NB4 (cell line): Measurements from ENCODE around the gene TMPRSS2.

Source experiments
- DNase-seq: peaks from one replicate; pipeline ENCODE4 v3.0.0; 2010; ENCODE audit warnings: low read depth
- H3K4me3 ChIP-seq: one replicate; pipeline ENCODE4 v1.5.1; 2011; ENCODE audit warnings: mild to moderate bottlenecking, low read depth, low read length, moderate library complexity
- CTCF ChIP-seq: IDR thresholded peaks from one replicate; pipeline ENCODE4 v1.5.1; 2012; ENCODE audit warnings: low read depth, low read length
- MAX ChIP-seq: IDR thresholded peaks from 2 replicates; pipeline ENCODE4 v1.6.1; 2011; ENCODE audit warnings: low read depth, low read length
- MYC ChIP-seq: IDR thresholded peaks from 2 replicates; pipeline ENCODE4 v1.6.1; 2011; ENCODE audit warnings: low read depth, low read length
- POLR2A ChIP-seq: IDR thresholded peaks from 2 replicates; pipeline ENCODE4 v1.6.1; 2011; ENCODE audit warnings: mild to moderate bottlenecking; ENCODE audit not compliant: insufficient read length; ENCODE audit errors: extremely low read depth

Gene TMPRSS2

GRCh38 chr21:41506005-41506594, 1.9 kb downstream of the TMPRSS2 start:
- no peak overlapping the region for H3K4me3 ChIP-seq
- no peak for DNase-seq
- TF ChIP-seq POLR2A (no peak), MYC (no peak), CTCF (no peak), MAX (no peak)

DNA sequence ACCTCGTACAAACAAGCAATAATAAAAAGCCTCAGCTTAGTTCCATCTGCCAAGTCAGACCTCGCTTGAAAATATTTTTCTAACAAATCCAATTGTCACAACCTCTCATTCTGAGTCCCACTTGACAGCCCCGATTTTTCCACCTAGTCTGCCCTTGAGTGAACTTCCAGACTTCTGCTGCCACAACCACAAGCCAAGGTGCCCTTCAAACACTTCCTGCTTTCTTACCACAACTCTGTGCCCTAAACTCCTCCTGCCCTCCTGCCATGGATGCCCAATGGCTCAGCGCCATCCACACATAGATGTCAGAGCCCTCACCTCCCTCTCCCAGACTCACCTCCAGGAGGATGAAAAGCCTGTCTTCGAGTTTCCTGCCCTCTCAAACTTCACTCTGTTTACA, 3.9 kb downstream of the TMPRSS2 start:
- DNase-seq = no peak
- TF ChIP-seq POLR2A = no peak
- no peak for TF ChIP-seq MAX
- TF ChIP-seq MYC = no peak
- TF ChIP-seq CTCF = no peak
- no peak overlapping the region for H3K4me3 ChIP-seq

- TF ChIP-seq CTCF (no peak), POLR2A (no peak), MYC (no peak), MAX (no peak)
- H3K4me3 ChIP-seq = no peak overlapping the region
- no peak for DNase-seq
Measured at GRCh38 chr21:41503331-41503730, 4.6 kb downstream of the TMPRSS2 start.

- no peak overlapping the region for H3K4me3 ChIP-seq
- TF ChIP-seq POLR2A (no peak), CTCF (no peak), MYC (no peak)
- DNase-seq = no peak
Measured at GRCh38 chr21:41501919-41502318, 6.0 kb downstream of the TMPRSS2 start.

GRCh38 chr21:41500931-41501381, 7.0 kb downstream of the TMPRSS2 start:
- no peak for DNase-seq
- no peak overlapping the region for H3K4me3 ChIP-seq
- TF ChIP-seq MAX = no peak
- TF ChIP-seq MYC = no peak
- no peak for TF ChIP-seq POLR2A
- no peak for TF ChIP-seq CTCF

- TF ChIP-seq CTCF = no peak
- no peak for TF ChIP-seq MAX
- TF ChIP-seq POLR2A = no peak
- no peak for TF ChIP-seq MYC
- no peak overlapping the region for H3K4me3 ChIP-seq
- no peak for DNase-seq
Measured at GRCh38 chr21:41500363-41500762, 7.6 kb downstream of the TMPRSS2 start.
